KMS-11 (cell line): Measurements from ENCODE around the gene RECQL5.

ENCODE experiments used
- H2AFZ ChIP-seq: fragments of 200-600 bp; sonication (generic); 2 replicates; pipeline ENCODE4 v1.6.1; 2016; ENCODE audit warnings: antibody characterized with exemption, mixed run types, low read depth
- H3K27ac ChIP-seq: fragments of 200-600 bp; sonication (generic); 2 replicates; pipeline ENCODE4 v1.6.1; 2016; ENCODE audit warnings: mild to moderate bottlenecking, mixed run types
- H3K27me3 ChIP-seq: fragments of 200-600 bp; sonication (generic); 2 replicates; pipeline ENCODE4 v1.6.1; 2017; ENCODE audit warnings: mild to moderate bottlenecking, low read depth, mixed run types, moderate library complexity; ENCODE audit not compliant: insufficient read depth
- H3K36me3 ChIP-seq: fragments of 200-600 bp; sonication (generic); 2 replicates; pipeline ENCODE4 v1.6.1; 2017; ENCODE audit warnings: mild to moderate bottlenecking, mixed run types; ENCODE audit not compliant: insufficient read depth
- H3K4me1 ChIP-seq: fragments of 200-600 bp; sonication (generic); 2 replicates; pipeline ENCODE4 v1.6.1; 2016; ENCODE audit warnings: mild to moderate bottlenecking, low read depth, mixed run types; ENCODE audit not compliant: poor library complexity, severe bottlenecking
- H3K4me2 ChIP-seq: fragments of 200-600 bp; sonication (generic); 2 replicates; pipeline ENCODE4 v1.7.0; 2016; ENCODE audit warnings: mild to moderate bottlenecking, mixed run types
- H3K4me3 ChIP-seq: fragments of 200-600 bp; sonication (generic); IDR thresholded peaks from 2 replicates; pipeline ENCODE4 v1.6.1; 2017; ENCODE audit warnings: low read depth, low read length, mixed read lengths; ENCODE audit not compliant: insufficient read depth
- H3K79me2 ChIP-seq: fragments of 200-600 bp; sonication (generic); 2 replicates; pipeline ENCODE4 v1.6.1; 2016; ENCODE audit warnings: low read depth, mixed run types; ENCODE audit not compliant: insufficient read depth
- H3K9ac ChIP-seq: fragments of 200-600 bp; sonication (generic); 2 replicates; pipeline ENCODE4 v1.6.1; 2016; ENCODE audit warnings: mild to moderate bottlenecking, mixed run types
- H4K20me1 ChIP-seq: fragments of 200-600 bp; sonication (generic); 2 replicates; pipeline ENCODE4 v1.6.1; 2016; ENCODE audit warnings: mild to moderate bottlenecking, mixed run types; ENCODE audit not compliant: insufficient read depth
- CTCF ChIP-seq: fragments of 200-600 bp; sonication (generic); conservative IDR thresholded peaks from 2 replicates; pipeline ENCODE4 v1.6.1; 2017; ENCODE audit warnings: low read depth, mild to moderate bottlenecking, antibody characterized with exemption, low read length, moderate library complexity, mixed read lengths

Gene RECQL5

GRCh38 chr17:75666959-75667790 is at the start of gene RECQL5, which contains the start of gene SAP30BP:
Gene RECQL5 (minus strand): TSS chr17:75667154. CDS start chr17:75666557, 597 bp downstream.
Gene SAP30BP (plus strand): TSS chr17:75667338. CDS start chr17:75667373, 35 bp downstream.
- no peak for TF ChIP-seq CTCF
- peaks cover 3% of the 10 kb centered on the region; the same call in 1 of the 2 replicates for H3K36me3 ChIP-seq
- peak within 1 kb of the TSS; percentile 81 for H2AFZ ChIP-seq
- H3K27me3 ChIP-seq: no peaks in the 10 kb centered on the region
- peaks cover 38% of the 10 kb centered on the region for H3K4me1 ChIP-seq
- H4K20me1 ChIP-seq: no peaks in the 10 kb centered on the region; the same call in 1 of the 2 replicates
- no peak within 1 kb of the TSS for H3K4me3 ChIP-seq
- peak within 1 kb of the TSS; percentile 67; the same call in 1 of the 2 replicates for H3K9ac ChIP-seq
- peak within 1 kb of the TSS; percentile 47 for H3K27ac ChIP-seq
- peak within 1 kb of the TSS; percentile 86 for H3K4me2 ChIP-seq
- H3K79me2 ChIP-seq: peaks cover 50% of the 10 kb centered on the region

- H3K79me2 ChIP-seq: no peaks in the 10 kb centered on the region
Observed at GRCh38 chr17:75712446-75712845, 45.5 kb upstream of the RECQL5 start.

GRCh38 chr17:75707079-75707571 is 40.2 kb upstream of the RECQL5 start:
- H3K4me2 ChIP-seq: no peak overlapping the region

More at GRCh38 chr17:75712446-75712845, 45.5 kb upstream of the RECQL5 start:
- H3K4me1 ChIP-seq: no peaks in the 10 kb centered on the region
- no peak overlapping the region for H3K4me3 ChIP-seq
- no peak overlapping the region for H3K9ac ChIP-seq
- H3K27me3 ChIP-seq: peaks cover 52% of the 10 kb centered on the region
- TF ChIP-seq CTCF: no peak
- H3K36me3 ChIP-seq: no peaks in the 10 kb centered on the region
- H3K27ac ChIP-seq: no peak overlapping the region
- no peak overlapping the region for H3K4me2 ChIP-seq
- no peaks in the 10 kb centered on the region for H4K20me1 ChIP-seq
- H2AFZ ChIP-seq: no peak overlapping the region

More at GRCh38 chr17:75707079-75707571, 40.2 kb upstream of the RECQL5 start:
- no peak overlapping the region for H2AFZ ChIP-seq
- H3K4me1 ChIP-seq: no peaks in the 10 kb centered on the region
- no peaks in the 10 kb centered on the region for H3K79me2 ChIP-seq
- H3K27ac ChIP-seq: no peak overlapping the region
- no peaks in the 10 kb centered on the region; the same call in 1 of the 2 replicates for H3K36me3 ChIP-seq
- TF ChIP-seq CTCF: no peak
- no peak overlapping the region for H3K4me3 ChIP-seq
- H3K9ac ChIP-seq: no peak overlapping the region
- H4K20me1 ChIP-seq: no peaks in the 10 kb centered on the region
- H3K27me3 ChIP-seq: peaks cover 9% of the 10 kb centered on the region; the same call in 1 of the 2 replicates
